K562 (cell line): Measurements from ENCODE around the gene LZTS2.

Experiments used
- ATF1 ChIP-seq, 2 experiments: fragments of 450-650 bp in 1 of 2; IDR thresholded peaks; 2 replicates each; pipeline ENCODE4 v1.6.1; 2016; ENCODE audit warnings: missing compliant biosample characterization in 1 of 2, missing genetic modification characterization in 1 of 2
- DDX20 ChIP-seq: fragments of 450-650 bp; IDR thresholded peaks from 2 replicates; pipeline ENCODE4 v1.6.1; 2016; ENCODE audit warnings: missing genetic modification characterization, low read depth, mild to moderate bottlenecking, missing compliant biosample characterization, moderate library complexity
- JUN ChIP-seq, 2 experiments: sonication (generic) in 1 of 2; formaldehyde crosslinking in 1 of 2; IDR thresholded peaks; 2 replicates each; pipeline versions ENCODE4 v1.6.1 to v1.8.0; 2012 to 2022; ENCODE audit warnings: borderline replicate concordance in 2 of 2, mild to moderate bottlenecking in 2 of 2, improper control_type of control experiment in 1 of 2, low read depth in 1 of 2, low read length in 1 of 2, missing genetic modification reagents in 1 of 2
- MAZ ChIP-seq, 2 experiments: fragments of 450-650 bp in 1 of 2; sonication (generic) in 1 of 2; formaldehyde crosslinking; IDR thresholded peaks in 1 of 2; conservative IDR thresholded peaks in 1 of 2; 2 replicates each; pipeline versions ENCODE4 v1.4.0 to v1.5.0; 2020; ENCODE audit warnings: mild to moderate bottlenecking in 1 of 2, missing genetic modification reagents in 1 of 2
- NFRKB ChIP-seq: fragments of 450-650 bp; IDR thresholded peaks from 2 replicates; pipeline ENCODE4 v1.6.1; 2016; ENCODE audit warnings: low read depth
- U2AF1 ChIP-seq: fragments of 200-400 bp; formaldehyde crosslinking; optimal IDR thresholded peaks from 2 replicates; pipeline ENCODE3; 2017; ENCODE audit warnings: mild to moderate bottlenecking, low read depth, low read length, moderate library complexity
- TF ChIP-seq, protein P1 (sequence below): conservative IDR thresholded peaks from 2 replicates; pipeline ENCODE4 v1.6.1; 2011; ENCODE audit warnings: low read depth, mild to moderate bottlenecking, low read length; ENCODE audit not compliant: control insufficient read depth
- TF ChIP-seq, protein P2 (sequence below): fragments of 250-450 bp; sonication (Bioruptor Pico); IDR thresholded peaks from 2 replicates; pipeline ENCODE4 v1.4.0; 2020; ENCODE audit warnings: mild to moderate bottlenecking

DNA sequence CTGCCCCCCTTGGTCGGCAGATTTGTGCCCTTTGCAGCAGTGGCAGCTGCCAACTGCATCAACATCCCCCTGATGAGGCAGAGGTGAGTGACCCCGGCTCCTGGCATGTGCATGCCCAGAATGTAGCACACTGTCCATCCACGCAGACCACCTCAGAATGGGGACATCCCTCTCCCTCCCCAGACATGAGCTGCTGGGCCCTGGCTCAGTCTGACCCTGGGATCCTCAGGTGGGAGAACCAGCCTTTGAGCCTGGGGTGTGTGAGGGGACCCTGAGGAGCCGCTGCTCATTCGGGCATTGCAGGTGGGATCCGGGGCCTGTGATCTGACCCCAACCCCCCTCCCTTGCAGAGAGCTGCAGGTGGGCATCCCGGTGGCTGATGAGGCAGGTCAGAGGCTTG is 37.1 kb downstream of the LZTS2 start:
- TF ChIP-seq, protein P1, sequence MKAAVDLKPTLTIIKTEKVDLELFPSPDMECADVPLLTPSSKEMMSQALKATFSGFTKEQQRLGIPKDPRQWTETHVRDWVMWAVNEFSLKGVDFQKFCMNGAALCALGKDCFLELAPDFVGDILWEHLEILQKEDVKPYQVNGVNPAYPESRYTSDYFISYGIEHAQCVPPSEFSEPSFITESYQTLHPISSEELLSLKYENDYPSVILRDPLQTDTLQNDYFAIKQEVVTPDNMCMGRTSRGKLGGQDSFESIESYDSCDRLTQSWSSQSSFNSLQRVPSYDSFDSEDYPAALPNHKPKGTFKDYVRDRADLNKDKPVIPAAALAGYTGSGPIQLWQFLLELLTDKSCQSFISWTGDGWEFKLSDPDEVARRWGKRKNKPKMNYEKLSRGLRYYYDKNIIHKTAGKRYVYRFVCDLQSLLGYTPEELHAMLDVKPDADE = no peak
- TF ChIP-seq NFRKB = no peak
- no peak for TF ChIP-seq ATF1 (CRISPR knock-in tag; IDR thresholded peaks at IDR 0.05)
- no peak for TF ChIP-seq ATF1 (tag; IDR thresholded peaks at IDR 0.05)
- TF ChIP-seq DDX20 = no peak
- TF ChIP-seq, protein P2, sequence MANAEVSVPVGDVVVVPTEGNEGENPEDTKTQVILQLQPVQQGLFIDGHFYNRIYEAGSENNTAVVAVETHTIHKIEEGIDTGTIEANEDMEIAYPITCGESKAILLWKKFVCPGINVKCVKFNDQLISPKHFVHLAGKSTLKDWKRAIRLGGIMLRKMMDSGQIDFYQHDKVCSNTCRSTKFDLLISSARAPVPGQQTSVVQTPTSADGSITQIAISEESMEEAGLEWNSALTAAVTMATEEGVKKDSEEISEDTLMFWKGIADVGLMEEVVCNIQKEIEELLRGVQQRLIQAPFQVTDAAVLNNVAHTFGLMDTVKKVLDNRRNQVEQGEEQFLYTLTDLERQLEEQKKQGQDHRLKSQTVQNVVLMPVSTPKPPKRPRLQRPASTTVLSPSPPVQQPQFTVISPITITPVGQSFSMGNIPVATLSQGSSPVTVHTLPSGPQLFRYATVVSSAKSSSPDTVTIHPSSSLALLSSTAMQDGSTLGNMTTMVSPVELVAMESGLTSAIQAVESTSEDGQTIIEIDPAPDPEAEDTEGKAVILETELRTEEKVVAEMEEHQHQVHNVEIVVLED = no peak
- TF ChIP-seq MAZ (CRISPR knock-in tag; conservative IDR thresholded peaks at IDR 0.05 in 1 of 2, IDR thresholded peaks at IDR 0.05 in 1 of 2) = no peak
- no peak for TF ChIP-seq JUN (IDR thresholded peaks at IDR 0.05; ENCODE audit: borderline replicate concordance, low read depth, low read length)
- TF ChIP-seq JUN (CRISPR knock-in tag; IDR thresholded peaks at IDR 0.05; ENCODE audit: borderline replicate concordance) = no peak
- TF ChIP-seq U2AF1 = no peak
